GM23338 (cell line): Measurements from ENCODE around the gene SPACA7.

Experiments
- CREB1 ChIP-seq: fragments of 250-450 bp; sonication (Bioruptor Pico); IDR thresholded peaks from 2 replicates; pipeline ENCODE4 v1.5.0; 2020; ENCODE audit warnings: low read depth, mild to moderate bottlenecking, moderate library complexity
- CTCF ChIP-seq, 2 experiments: fragments of 200-600 bp in 1 of 2; sonication (generic) in 1 of 2; conservative IDR thresholded peaks; 2 replicates each; pipeline versions ENCODE4 v1.5.1 to v1.6.1; 2016 to 2017; ENCODE audit warnings: antibody characterized with exemption in 2 of 2, low read depth in 2 of 2, mild to moderate bottlenecking in 2 of 2, moderate library complexity in 1 of 2
- ETS1 ChIP-seq: IDR thresholded peaks from 2 replicates; pipeline ENCODE4 v1.6.1; 2016; ENCODE audit warnings: antibody characterized with exemption
- EZH2 ChIP-seq: fragments of 200-600 bp; sonication (generic); IDR thresholded peaks from one replicate; pipeline ENCODE4 v1.8.0; 2017; ENCODE audit warnings: antibody characterized with exemption, mild to moderate bottlenecking, low read depth; ENCODE audit not compliant: unreplicated experiment
- EZH2phosphoT487 ChIP-seq: fragments of 200-600 bp; sonication (generic); IDR thresholded peaks from one replicate; pipeline ENCODE4 v1.8.1; 2018; ENCODE audit warnings: antibody characterized with exemption; ENCODE audit not compliant: unreplicated experiment
- JUNB ChIP-seq: IDR thresholded peaks from one replicate; pipeline ENCODE4 v1.6.1; 2016; ENCODE audit warnings: antibody characterized with exemption; ENCODE audit not compliant: unreplicated experiment
- NANOG ChIP-seq: IDR thresholded peaks from 2 replicates; pipeline ENCODE4 v1.6.1; 2016; ENCODE audit warnings: antibody characterized with exemption, borderline replicate concordance
- POLR2AphosphoS5 ChIP-seq: IDR thresholded peaks from 2 replicates; pipeline ENCODE4 v1.6.1; 2016; ENCODE audit warnings: antibody characterized with exemption, low read depth
- REST ChIP-seq: IDR thresholded peaks from one replicate; pipeline ENCODE4 v1.6.1; 2018; ENCODE audit warnings: antibody characterized with exemption; ENCODE audit not compliant: unreplicated experiment
- STAT1 ChIP-seq: IDR thresholded peaks from one replicate; pipeline ENCODE4 v1.6.1; 2016; ENCODE audit warnings: antibody characterized with exemption; ENCODE audit not compliant: unreplicated experiment
- ZNF331 ChIP-seq: fragments of 250-450 bp; sonication (Bioruptor Pico); IDR thresholded peaks from 2 replicates; pipeline ENCODE4 v1.5.0; 2020; ENCODE audit warnings: low read depth, mild to moderate bottlenecking, moderate library complexity

GRCh38 chr13:112351825-112352224 lies 24.3 kb upstream of the SPACA7 start:
- TF ChIP-seq CTCF (conservative IDR thresholded peaks at IDR 0.05; ENCODE audit: low read depth in 2 of 2) (no peak), ETS1 (no peak), EZH2 (no peak), POLR2AphosphoS5 (no peak), EZH2phosphoT487 (no peak), STAT1 (no peak), REST (no peak), CREB1 (CRISPR knock-in tag) (no peak), JUNB (no peak), NANOG (no peak), ZNF331 (CRISPR knock-in tag) (no peak)
